Gastroesophageal sphincter (tissue), 4 donors: ENCODE measurements around the gene PSKH1. TPM values are rescaled to one million over a fixed set of nuclear protein-coding genes. Genes with fewer than 3 reads are reported as not detected.

ENCODE experiments used
- ATAC-seq: fragments of 150-250 bp; one replicate; pipeline ENCODE4 v1.9.1; 2016; ENCODE audit warnings: mild to moderate bottlenecking, moderate library complexity
- H3K27ac ChIP-seq, 4 donors: fragments of 200-600 bp; sonication (generic) in 3 of 4; 1 replicate in 3 of 4; 2 replicates in 1 of 4; pipeline ENCODE4 v1.5.1; 2016 to 2019
- H3K27me3 ChIP-seq: fragments of 200-600 bp; sonication (generic); one replicate; pipeline ENCODE4 v1.5.1; 2019
- H3K36me3 ChIP-seq, 2 donors: fragments of 200-600 bp; sonication (generic); one replicate each; pipeline ENCODE4 v1.5.1; 2019; ENCODE audit warnings: control low read depth in 1 of 2
- H3K4me1 ChIP-seq, 3 donors: fragments of 200-600 bp; sonication (generic); 1 replicate in 2 of 3; 2 replicates in 1 of 3; pipeline ENCODE4 v1.5.1; 2016 to 2019; ENCODE audit warnings: control low read depth in 2 of 3
- H3K4me3 ChIP-seq, 2 donors: fragments of 200-600 bp; sonication (generic); one replicate each; pipeline ENCODE4 v1.5.1; 2019; ENCODE audit warnings: mild to moderate bottlenecking in 1 of 2, moderate library complexity in 1 of 2
- H3K9me3 ChIP-seq, 3 donors: fragments of 200-600 bp; sonication (generic); one replicate each; pipeline ENCODE4 v1.5.1; 2017 to 2019; ENCODE audit warnings: control low read depth in 2 of 3
- EP300 ChIP-seq: sonication (generic); formaldehyde crosslinking; IDR thresholded peaks from one replicate; pipeline ENCODE4 v1.6.1; 2017; ENCODE audit warnings: antibody characterized with exemption, mild to moderate bottlenecking
- POLR2A ChIP-seq, 2 donors: fragments of 450-650 bp; IDR thresholded peaks; one replicate each; pipeline ENCODE4 v1.6.1; 2017; ENCODE audit warnings: antibody characterized with exemption in 2 of 2, mild to moderate bottlenecking in 2 of 2, moderate library complexity in 1 of 2
- POLR2AphosphoS5 ChIP-seq: sonication (generic); formaldehyde crosslinking; IDR thresholded peaks from one replicate; pipeline ENCODE4 v1.6.1; 2017; ENCODE audit warnings: antibody characterized with exemption
- WGBS, 2 donors: methylation state at CpG; one replicate each; pipeline ENCODE4 v1.1.5; 2018; ENCODE audit warnings: low coverage in 1 of 2; 5-methylcytosine and 5-hydroxymethylcytosine counted together
- total RNA-seq, 4 donors: library from RNA; depleted of rRNA; stranded (reverse); fragments of >200 nt; gene quantifications; one replicate each; pipeline ENCODE4 v1.1.0, GENCODE V29; 2016
- TF ChIP-seq, protein P1 (sequence below), 4 experiments: fragments of 200-600 bp in 2 of 4; fragments of 450-650 bp in 2 of 4; sonication (generic) in 1 of 4; IDR thresholded peaks; one replicate each; pipeline ENCODE4 v1.5.1; 2017 to 2019; ENCODE audit warnings: antibody characterized with exemption in 4 of 4, mild to moderate bottlenecking in 2 of 4, moderate library complexity in 2 of 4

PSKH1 gene
- total RNA-seq, 4 donors from 2014 or later, result 14.7 to 32.3 (median 23.4) TPM

- WGBS, 2 donors, result 61 to 80% methylated on average over 1 to 7 of the region's 9 CpGs
- Histone ChIP-seq H3K4me3 (no peak overlapping the region), H3K27me3 (no peaks in the 10 kb centered on the region), H3K36me3 (peaks cover 0 to 69% of the 10 kb centered on the region in 2 donors), H3K4me1 (peaks cover 0 to 69% (median 24%) of the 10 kb centered on the region in 3 donors), H3K9me3 (no peaks in the 10 kb centered on the region), H3K27ac (peak overlapping the region in 3 of 4 donors; percentile 79 to 84 (median 84))
- no peak for ATAC-seq
- TF ChIP-seq EP300, result no peak
- TF ChIP-seq, protein P1, sequence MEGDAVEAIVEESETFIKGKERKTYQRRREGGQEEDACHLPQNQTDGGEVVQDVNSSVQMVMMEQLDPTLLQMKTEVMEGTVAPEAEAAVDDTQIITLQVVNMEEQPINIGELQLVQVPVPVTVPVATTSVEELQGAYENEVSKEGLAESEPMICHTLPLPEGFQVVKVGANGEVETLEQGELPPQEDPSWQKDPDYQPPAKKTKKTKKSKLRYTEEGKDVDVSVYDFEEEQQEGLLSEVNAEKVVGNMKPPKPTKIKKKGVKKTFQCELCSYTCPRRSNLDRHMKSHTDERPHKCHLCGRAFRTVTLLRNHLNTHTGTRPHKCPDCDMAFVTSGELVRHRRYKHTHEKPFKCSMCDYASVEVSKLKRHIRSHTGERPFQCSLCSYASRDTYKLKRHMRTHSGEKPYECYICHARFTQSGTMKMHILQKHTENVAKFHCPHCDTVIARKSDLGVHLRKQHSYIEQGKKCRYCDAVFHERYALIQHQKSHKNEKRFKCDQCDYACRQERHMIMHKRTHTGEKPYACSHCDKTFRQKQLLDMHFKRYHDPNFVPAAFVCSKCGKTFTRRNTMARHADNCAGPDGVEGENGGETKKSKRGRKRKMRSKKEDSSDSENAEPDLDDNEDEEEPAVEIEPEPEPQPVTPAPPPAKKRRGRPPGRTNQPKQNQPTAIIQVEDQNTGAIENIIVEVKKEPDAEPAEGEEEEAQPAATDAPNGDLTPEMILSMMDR (IDR thresholded peaks at IDR 0.05), result no peak
These were observed 48.6 kb downstream of the PSKH1 start for GRCh38 chr16:67941469-67942199.

GRCh38 chr16:67942200-67942509 lies 49.1 kb downstream of the PSKH1 start:
- H3K9me3 ChIP-seq, result no peaks in the 10 kb centered on the region
- H3K27me3 ChIP-seq, result no peaks in the 10 kb centered on the region
- peaks cover 0 to 74% of the 10 kb centered on the region in 2 donors for H3K36me3 ChIP-seq
- H3K27ac ChIP-seq, result peak overlapping the region in 3 of 4 donors; percentile 79 to 84 (median 84)
- no peak overlapping the region for H3K4me3 ChIP-seq
- TF ChIP-seq POLR2A (IDR thresholded peaks at IDR 0.05), result no peak
- no peak for TF ChIP-seq POLR2AphosphoS5
- TF ChIP-seq, protein P1 (IDR thresholded peaks at IDR 0.05), result peak in 3 of 4 experiments; percentile 46 to 63 (median 54)
- WGBS, 2 donors, result 92% methylated on average over 2 of the region's 6 CpGs; no CpG with 5 or more reads in 1 of the 2 donors
- no peak for ATAC-seq
- peaks cover 0 to 67% (median 21%) of the 10 kb centered on the region in 3 donors for H3K4me1 ChIP-seq

GRCh38 chr16:67942510-67943255 lies 49.6 kb downstream of the PSKH1 start:
- Histone ChIP-seq H3K4me3 (no peak overlapping the region), H3K27ac (peak overlapping the region in 3 of 4 donors; percentile 79 to 84 (median 84)), H3K4me1 (peaks cover 0 to 61% (median 20%) of the 10 kb centered on the region in 3 donors), H3K36me3 (peaks cover 0 to 80% of the 10 kb centered on the region in 2 donors), H3K27me3 (no peaks in the 10 kb centered on the region), H3K9me3 (no peaks in the 10 kb centered on the region)
- no peak for ATAC-seq
- peak in 1 of 2 donors; percentile 3 for TF ChIP-seq POLR2A (IDR thresholded peaks at IDR 0.05)
- TF ChIP-seq EP300, result no peak
- TF ChIP-seq, protein P1 (IDR thresholded peaks at IDR 0.05), result no peak
- no peak for TF ChIP-seq POLR2AphosphoS5
- 80% methylated on average over 1 of the region's 27 CpGs; no CpG with 5 or more reads in 1 of the 2 donors for WGBS, 2 donors

DNA sequence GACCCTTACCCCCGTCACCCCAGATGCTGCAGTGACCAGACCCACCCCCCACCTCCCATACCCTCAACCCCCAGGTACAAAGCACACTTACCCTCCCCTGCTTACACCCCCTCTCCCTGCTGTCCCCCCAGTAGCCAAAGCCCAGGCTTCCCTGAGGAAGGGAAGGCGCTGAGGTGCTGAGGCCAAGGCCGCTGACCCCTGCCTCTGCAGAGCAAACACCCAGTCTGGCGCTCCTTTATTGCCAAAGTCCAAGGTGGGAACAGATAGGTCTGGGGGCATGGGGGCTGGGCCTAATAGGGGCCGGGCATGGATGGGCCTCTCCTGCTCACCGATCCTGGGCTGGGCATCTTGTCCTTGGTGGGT lies 50.2 kb downstream of the PSKH1 start:
- Histone ChIP-seq H3K4me1 (peaks cover 0 to 61% (median 20%) of the 10 kb centered on the region in 3 donors), H3K36me3 (peaks cover 0 to 85% of the 10 kb centered on the region in 2 donors)

More for the DNA sequence above, 50.2 kb downstream of the PSKH1 start:
- H3K4me3 ChIP-seq, result no peak overlapping the region
- no peaks in the 10 kb centered on the region for H3K9me3 ChIP-seq
- no peak for TF ChIP-seq POLR2AphosphoS5
- TF ChIP-seq, protein P1 (IDR thresholded peaks at IDR 0.05), result no peak
- no peak for TF ChIP-seq POLR2A (IDR thresholded peaks at IDR 0.05)
- no peak for TF ChIP-seq EP300
- H3K27me3 ChIP-seq, result no peaks in the 10 kb centered on the region
- peak overlapping the region; percentile 50 to 84 (median 82) for H3K27ac ChIP-seq
- WGBS, 2 donors, result no CpG with 5 or more reads among the region's 6 CpGs
- no peak for ATAC-seq
